IPS-18c (cell line): ENCODE results near the gene SEMA4C.
"Not testable (repeated sequence)": the region's sequence is repeated elsewhere in the genome, so short reads cannot be mapped to it uniquely, and the experiment has no call there.

ENCODE experiments used
- H3K4me3 ChIP-seq: 2 replicates; pipeline ENCODE4 v1.7.0; 2013; ENCODE audit warnings: low read depth, mild to moderate bottlenecking, low read length, moderate library complexity; ENCODE audit not compliant: insufficient read depth
- H3K9me3 ChIP-seq: one replicate; pipeline ENCODE4 v1.6.1; 2013; ENCODE audit warnings: mild to moderate bottlenecking, low read length, moderate library complexity; ENCODE audit not compliant: control insufficient read depth, insufficient read depth

The SEMA4C gene

GRCh38 chr2:96874198-96874831, 4.4 kb upstream of the SEMA4C start:
- Histone ChIP-seq H3K4me3 (0 out of 2 replicates have a peak overlapping the region, but pooled peaks have one; percentile 15), H3K9me3 (no peaks in the 10 kb centered on the region)

- 0 out of 2 replicates have a peak overlapping the region, but pooled peaks have one; percentile 15 for H3K4me3 ChIP-seq
- H3K9me3 ChIP-seq: no peaks in the 10 kb centered on the region
These were observed 3.8 kb upstream of the SEMA4C start for GRCh38 chr2:96873651-96874096.

- H3K9me3 ChIP-seq: no peaks in the 10 kb centered on the region
- no peak overlapping the region for H3K4me3 ChIP-seq
These were observed 2.9 kb upstream of the SEMA4C start for GRCh38 chr2:96872591-96873349.

- H3K4me3 ChIP-seq: peak overlapping the region; percentile 91
- H3K9me3 ChIP-seq: no peaks in the 10 kb centered on the region
These were observed 861 bp upstream of the SEMA4C start for GRCh38 chr2:96870626-96871255.

GRCh38 chr2:96869281-96869821, 529 bp downstream of the SEMA4C start:
- Histone ChIP-seq H3K4me3 (peak overlapping the region; percentile 91), H3K9me3 (no peaks in the 10 kb centered on the region)

- Histone ChIP-seq H3K4me3 (peak overlapping the region; percentile 91), H3K9me3 (no peaks in the 10 kb centered on the region)
These were observed 1.2 kb downstream of the SEMA4C start for GRCh38 chr2:96868555-96869280.

- peak overlapping the region; percentile 91 for H3K4me3 ChIP-seq
- H3K9me3 ChIP-seq: no peaks in the 10 kb centered on the region
These were observed 1.9 kb downstream of the SEMA4C start for GRCh38 chr2:96867756-96868554.

- Histone ChIP-seq H3K9me3 (no peaks in the 10 kb centered on the region), H3K4me3 (peak overlapping the region; percentile 91)
These were observed 2.7 kb downstream of the SEMA4C start for GRCh38 chr2:96866986-96867755.

GRCh38 chr2:96866586-96866985, 3.3 kb downstream of the SEMA4C start:
- no peak overlapping the region for H3K4me3 ChIP-seq
- no peaks in the 10 kb centered on the region for H3K9me3 ChIP-seq

GRCh38 chr2:96866149-96866548, 3.7 kb downstream of the SEMA4C start:
- no peak overlapping the region for H3K4me3 ChIP-seq

GRCh38 chr2:96865654-96866053, 4.2 kb downstream of the SEMA4C start:
- Histone ChIP-seq H3K4me3 (no peak overlapping the region), H3K9me3 (no peaks in the 10 kb centered on the region)

More at GRCh38 chr2:96866149-96866548, 3.7 kb downstream of the SEMA4C start:
- no peaks in the 10 kb centered on the region for H3K9me3 ChIP-seq

GRCh38 chr2:96864343-96865091, 5.4 kb downstream of the SEMA4C start:
- H3K4me3 ChIP-seq: no peak overlapping the region
- H3K9me3 ChIP-seq: no peaks in the 10 kb centered on the region

- Histone ChIP-seq H3K4me3 (no peak overlapping the region), H3K9me3 (no peaks in the 10 kb centered on the region)
These were observed 6.1 kb downstream of the SEMA4C start for GRCh38 chr2:96863575-96864342.

- not testable (repeated sequence) for H3K4me3 ChIP-seq
These were observed 6.8 kb downstream of the SEMA4C start for GRCh38 chr2:96863056-96863455.

GRCh38 chr2:96861074-96861473, 8.8 kb downstream of the SEMA4C start:
- Histone ChIP-seq H3K9me3 (no peaks in the 10 kb centered on the region), H3K4me3 (no peak overlapping the region)

More at GRCh38 chr2:96863056-96863455, 6.8 kb downstream of the SEMA4C start:
- not testable (repeated sequence) for H3K9me3 ChIP-seq
